ENCODE measurements around the gene ZNF277.

The ZNF277 gene

GRCh38 chr7:112220877-112221434 is 14.5 kb downstream of the ZNF277 start (continued):
- TF ChIP-seq ZNF398 (tag by site-specific recombination; IDR thresholded peaks at IDR 0.05) (no peak), MZF1 (tag by site-specific recombination; IDR thresholded peaks at IDR 0.05; ENCODE audit: borderline replicate concordance) (no peak), ZFP37 (tag by site-specific recombination; IDR thresholded peaks at IDR 0.05) (no peak), ZNF18 (tag by site-specific recombination; IDR thresholded peaks at IDR 0.05) (no peak), ZBTB1 (tag by site-specific recombination; IDR thresholded peaks at IDR 0.05) (no peak), ZNF2 (tag by site-specific recombination; IDR thresholded peaks at IDR 0.05) (no peak), ZNF792 (tag by site-specific recombination; IDR thresholded peaks at IDR 0.05) (no peak), ZNF837 (tag by site-specific recombination; IDR thresholded peaks at IDR 0.05) (no peak), ZNF223 (tag by site-specific recombination; IDR thresholded peaks at IDR 0.05) (no peak), ZNF132 (tag by site-specific recombination; IDR thresholded peaks at IDR 0.05; ENCODE audit: borderline replicate concordance) (no peak), KLF8 (tag by site-specific recombination; IDR thresholded peaks at IDR 0.05) (no peak), ZNF621 (tag by site-specific recombination; IDR thresholded peaks at IDR 0.05) (no peak)

- Histone ChIP-seq H3K4me1 (ENCODE audit: control insufficient read depth, insufficient read depth, low read length) (no peaks in the 10 kb centered on the region), H3K9me3 (ENCODE audit: control insufficient read depth, insufficient read depth, low read depth, low read length) (no peaks in the 10 kb centered on the region), H3K4me3 (ENCODE audit: low read depth, low read length) (no peak overlapping the region), H3K27ac (ENCODE audit: extremely low read depth, low read depth, low read length) (no peak overlapping the region), H3K36me3 (ENCODE audit: control insufficient read depth in 2 of 2, insufficient read depth in 1 of 2, low read length in 2 of 2) (no peaks in the 10 kb centered on the region)
- CTCF ChIA-PET: no interaction called here
- POLR2A ChIA-PET: no interaction called here
- no peak for TF ChIP-seq ZNF529 (tag by site-specific recombination; IDR thresholded peaks at IDR 0.05; ENCODE audit: insufficient replicate concordance)
- no peak for TF ChIP-seq BCL6B (tag by site-specific recombination; IDR thresholded peaks at IDR 0.05)
- TF ChIP-seq FEZF1 (tag by site-specific recombination; IDR thresholded peaks at IDR 0.05): no peak
- TF ChIP-seq ZFHX2 (tag by site-specific recombination; conservative IDR thresholded peaks at IDR 0.05): no peak
- TF ChIP-seq GLI2 (tag by site-specific recombination; IDR thresholded peaks at IDR 0.05; ENCODE audit: borderline replicate concordance, low read depth): no peak
- no peak for TF ChIP-seq KLF17 (tag by site-specific recombination; IDR thresholded peaks at IDR 0.05)
- no peak for TF ChIP-seq ZBTB49 (tag by site-specific recombination; IDR thresholded peaks at IDR 0.05; ENCODE audit: low read depth)
- TF ChIP-seq ZNF585B (tag by site-specific recombination; IDR thresholded peaks at IDR 0.05): no peak
- TF ChIP-seq ZBTB7A (tag by site-specific recombination; IDR thresholded peaks at IDR 0.05; ENCODE audit: low read depth): no peak
- TF ChIP-seq ZNF561 (tag by site-specific recombination; IDR thresholded peaks at IDR 0.05; ENCODE audit: borderline replicate concordance): no peak
Measured at GRCh38 chr7:112223310-112223709, 16.8 kb downstream of the ZNF277 start.
